SIG-M5 treated with dmso at 0.1 percent for 504 hours (cell line): ENCODE data around the gene KPNA6.
A peak's percentile ranks its signal among the peaks of the same experiment; 100 is the strongest.

Experiments
- DNase-seq: peaks from one replicate; lab custom pipeline; 2025; ENCODE audit not compliant: unreplicated experiment; lab: John Stamatoyannopoulos, UW

KPNA6 gene

DNA sequence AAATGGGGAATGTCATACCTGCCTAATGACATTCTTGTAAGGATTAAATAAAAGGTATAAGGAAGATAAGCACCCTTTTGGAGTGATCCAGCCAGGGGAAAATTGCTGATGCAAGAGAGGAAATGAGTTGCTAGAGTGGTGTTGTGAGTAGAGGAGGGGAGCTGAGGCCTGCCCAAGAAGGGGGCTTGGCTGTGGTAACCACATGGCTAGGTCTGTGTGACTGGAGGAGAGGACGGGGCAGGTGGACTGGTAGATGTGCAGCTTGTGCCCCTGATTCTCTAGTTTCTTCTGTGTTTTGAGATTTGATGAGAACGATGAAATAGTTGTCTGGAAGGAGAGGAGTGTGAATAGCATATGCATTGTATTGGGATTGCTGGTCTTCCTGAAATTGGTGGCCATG is 78.2 kb downstream of the KPNA6 start:
- DNase-seq = no peak

DNA sequence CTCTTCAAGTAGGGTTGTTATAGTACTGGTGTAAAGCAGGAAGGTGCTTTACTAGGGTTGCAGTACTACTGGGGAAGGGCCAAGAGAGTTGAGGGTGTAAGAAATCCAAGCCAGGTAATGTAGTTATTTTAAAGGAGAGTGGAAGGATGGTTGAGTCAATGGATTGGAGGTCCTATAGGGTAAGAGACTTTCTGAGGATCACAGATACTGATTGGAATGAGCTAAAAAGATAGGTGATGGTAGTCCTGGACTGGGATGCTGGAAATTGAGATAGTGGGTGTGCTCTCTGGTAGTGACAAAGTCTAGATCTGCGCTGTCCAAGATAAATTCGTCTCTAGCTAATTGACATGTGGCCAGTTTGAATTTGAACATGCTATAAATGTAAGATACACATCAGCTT is 78.6 kb downstream of the KPNA6 start:
- no peak for DNase-seq

DNA sequence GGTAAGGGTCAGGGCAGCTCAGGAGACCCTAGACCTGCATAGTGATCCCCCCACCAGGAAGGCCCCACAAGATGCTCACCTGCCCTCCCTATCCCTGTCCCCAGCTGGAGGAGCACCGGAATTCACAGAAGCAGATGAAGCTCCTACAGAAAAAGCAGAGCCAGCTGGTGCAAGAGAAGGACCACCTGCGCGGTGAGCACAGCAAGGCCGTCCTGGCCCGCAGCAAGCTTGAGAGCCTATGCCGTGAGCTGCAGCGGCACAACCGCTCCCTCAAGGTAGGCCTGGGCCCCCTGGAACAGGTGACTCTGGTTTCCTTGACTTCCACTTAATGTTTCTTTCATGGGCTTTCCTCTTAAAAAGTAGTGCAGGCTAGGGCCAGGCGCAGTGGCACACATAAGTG is 80.0 kb downstream of the KPNA6 start:
- no peak for DNase-seq

DNA sequence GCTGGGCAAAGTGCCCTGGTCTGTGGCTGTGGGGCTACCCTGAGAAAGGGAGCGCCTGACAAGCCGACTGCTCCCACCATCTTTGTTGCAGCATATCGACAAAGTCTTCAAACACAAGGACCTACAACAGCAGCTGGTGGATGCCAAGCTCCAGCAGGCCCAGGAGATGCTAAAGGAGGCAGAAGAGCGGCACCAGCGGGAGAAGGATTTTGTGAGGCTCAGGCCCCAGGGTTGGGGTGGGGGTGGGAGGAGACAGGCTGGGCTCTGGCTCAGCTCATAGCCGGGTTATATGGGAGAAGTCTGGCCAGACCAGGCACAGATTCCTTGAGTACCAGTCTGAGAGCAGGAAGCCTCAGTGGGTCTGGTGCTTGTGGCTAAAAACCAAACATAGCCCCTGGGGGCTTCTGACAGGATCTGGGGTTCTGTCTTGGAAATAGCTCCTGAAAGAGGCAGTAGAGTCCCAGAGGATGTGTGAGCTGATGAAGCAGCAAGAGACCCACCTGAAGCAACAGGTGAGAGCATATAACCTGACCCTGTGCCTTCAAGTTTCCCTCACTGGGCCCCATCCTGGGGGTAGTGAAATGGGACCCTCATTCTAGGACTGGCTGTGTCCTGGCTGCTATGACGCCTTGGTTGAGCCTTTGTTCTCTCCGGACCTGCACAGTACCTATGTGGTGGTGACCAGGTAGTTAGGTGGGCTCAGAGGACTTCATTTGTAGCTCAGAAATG is 84.5 kb downstream of the KPNA6 start:
- no peak for DNase-seq

DNA sequence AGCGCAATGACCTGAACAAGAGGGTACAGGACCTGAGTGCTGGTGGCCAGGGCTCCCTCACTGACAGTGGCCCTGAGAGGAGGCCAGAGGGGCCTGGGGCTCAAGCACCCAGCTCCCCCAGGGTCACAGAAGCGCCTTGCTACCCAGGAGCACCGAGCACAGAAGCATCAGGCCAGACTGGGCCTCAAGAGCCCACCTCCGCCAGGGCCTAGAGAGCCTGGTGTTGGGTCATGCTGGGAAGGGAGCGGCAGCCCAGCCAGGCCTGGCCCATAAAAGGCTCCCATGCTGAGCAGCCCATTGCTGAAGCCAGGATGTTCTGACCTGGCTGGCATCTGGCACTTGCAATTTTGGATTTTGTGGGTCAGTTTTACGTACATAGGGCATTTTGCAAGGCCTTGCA is 87.1 kb downstream of the KPNA6 start:
- no peak for DNase-seq

DNA sequence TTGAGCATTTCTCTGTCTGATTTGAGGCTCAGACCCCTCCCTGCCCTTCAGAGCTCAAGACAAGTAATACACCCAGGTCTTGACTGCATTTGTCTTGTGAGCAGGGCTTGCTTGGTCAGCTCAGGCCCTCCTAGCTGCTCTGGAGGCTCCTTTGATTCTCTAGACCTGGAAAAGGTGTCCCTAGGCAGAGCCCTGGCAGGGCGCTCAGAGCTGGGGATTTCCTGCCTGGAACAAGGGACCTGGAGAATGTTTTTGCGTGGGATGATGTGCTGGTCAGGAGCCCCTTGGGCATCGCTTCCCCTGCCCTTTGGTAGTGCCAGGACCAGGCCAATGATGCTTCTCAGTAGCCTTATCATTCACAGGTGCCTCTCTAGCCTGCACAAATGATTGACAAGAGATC is 87.7 kb downstream of the KPNA6 start:
- DNase-seq = no peak

DNA sequence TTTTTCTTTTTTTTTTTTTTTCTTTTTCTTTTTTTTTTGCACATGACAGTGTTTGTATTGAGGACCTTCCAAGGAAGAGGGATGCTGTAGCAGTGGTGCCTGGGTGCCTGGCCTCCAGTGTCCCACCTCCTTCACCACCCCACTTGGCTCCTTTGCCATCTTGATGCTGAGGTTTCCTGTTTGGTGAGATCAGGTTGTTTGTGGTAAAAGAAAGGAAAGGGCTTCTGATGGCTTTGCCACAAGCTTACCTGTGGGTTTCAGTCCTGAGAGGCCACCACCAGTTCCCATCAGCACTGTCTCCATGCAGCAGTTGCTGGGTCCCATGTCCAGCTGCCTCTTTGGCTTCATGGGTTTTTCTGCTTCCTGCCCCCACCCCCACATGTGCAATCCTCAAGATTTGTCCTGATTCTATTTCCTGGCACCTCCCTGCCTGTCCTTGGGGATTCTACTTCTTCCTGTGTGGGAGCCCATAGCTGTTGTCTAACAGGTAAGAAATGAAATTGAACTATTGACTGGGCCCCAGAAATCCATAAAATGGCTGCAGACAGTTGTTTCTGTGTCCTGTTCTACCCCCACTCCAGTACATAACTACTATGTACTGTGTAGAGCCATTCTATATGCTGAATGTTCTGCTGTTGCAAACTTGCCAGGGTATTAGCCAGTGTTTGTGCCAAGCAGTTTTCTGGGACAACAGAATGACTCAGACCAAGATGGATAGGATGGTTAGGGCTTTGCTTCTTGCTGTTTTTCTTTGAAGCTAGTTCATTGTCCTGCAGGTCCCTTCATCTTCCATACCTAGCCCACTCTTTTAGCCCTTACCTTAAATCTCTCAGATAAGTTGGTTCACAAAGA is 88.3 kb downstream of the KPNA6 start:
- DNase-seq = no peak

DNA sequence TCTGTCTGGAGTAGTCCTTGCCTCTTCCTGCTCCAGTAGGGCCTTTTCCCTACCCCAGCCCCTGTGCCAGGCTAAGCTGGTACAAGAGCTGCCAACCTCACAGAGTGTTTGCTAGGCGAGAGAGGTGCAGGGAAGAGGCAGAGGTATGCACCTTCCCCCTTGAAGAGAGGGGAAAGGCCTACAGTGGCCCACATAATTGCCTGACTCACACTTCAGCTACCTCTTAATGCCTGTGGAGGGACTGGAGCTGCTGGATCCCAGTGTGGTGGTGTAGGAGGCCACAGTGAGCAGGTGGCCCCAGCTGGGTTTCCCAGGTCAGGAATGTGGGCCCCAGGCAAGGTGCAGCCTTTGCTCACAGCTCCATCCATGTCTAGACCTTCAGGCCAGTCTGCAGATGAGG is 89.2 kb downstream of the KPNA6 start:
- no peak for DNase-seq

DNA sequence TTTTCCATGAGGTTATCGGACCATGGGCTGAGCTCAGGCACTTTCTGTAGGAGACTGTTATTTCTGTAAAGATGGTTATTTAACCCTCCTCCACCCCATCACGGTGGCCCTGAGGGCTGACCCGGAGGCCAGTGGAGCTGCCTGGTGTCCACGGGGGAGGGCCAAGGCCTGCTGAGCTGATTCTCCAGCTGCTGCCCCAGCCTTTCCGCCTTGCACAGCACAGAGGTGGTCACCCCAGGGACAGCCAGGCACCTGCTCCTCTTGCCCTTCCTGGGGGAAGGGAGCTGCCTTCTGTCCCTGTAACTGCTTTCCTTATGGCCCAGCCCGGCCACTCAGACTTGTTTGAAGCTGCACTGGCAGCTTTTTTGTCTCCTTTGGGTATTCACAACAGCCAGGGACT is 90.0 kb downstream of the KPNA6 start:
- no peak for DNase-seq

DNA sequence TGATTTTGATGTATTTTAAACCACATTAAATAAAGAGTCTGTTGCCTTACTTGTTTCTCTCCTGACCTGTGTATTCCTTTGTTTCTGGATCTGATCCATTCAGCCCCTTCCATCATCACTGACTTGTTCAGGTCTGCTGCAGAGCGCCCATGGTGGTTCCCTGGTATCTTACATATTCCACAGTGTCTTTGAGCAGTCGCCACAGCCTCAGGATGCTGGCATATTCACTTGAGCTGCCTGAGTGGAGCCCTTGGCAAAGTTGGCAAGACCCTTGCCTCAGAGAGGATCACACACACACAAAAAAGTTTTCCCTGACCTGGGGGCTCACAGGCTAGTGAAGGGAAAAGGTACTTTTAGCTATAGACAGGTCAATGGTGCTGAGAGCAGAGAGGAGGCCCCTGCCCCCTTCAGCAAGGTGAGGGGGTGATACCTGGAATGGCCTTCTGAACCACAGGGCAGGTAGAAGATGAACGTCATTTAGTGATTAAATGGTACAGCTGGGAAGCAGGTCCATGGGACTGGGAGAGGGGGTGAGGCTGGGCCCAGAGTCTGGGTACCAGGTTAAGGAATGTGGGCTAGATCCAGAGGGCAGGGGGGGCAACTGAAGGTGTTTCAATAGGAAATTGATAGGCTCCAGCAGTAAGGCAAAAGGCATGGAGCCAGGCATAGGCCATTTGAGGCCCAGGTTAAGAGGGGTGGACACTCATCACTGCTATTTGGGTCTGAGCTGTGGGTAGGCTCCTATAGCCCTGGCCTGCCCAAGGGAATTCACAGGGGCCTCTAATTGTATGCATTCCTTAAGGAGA is 90.6 kb downstream of the KPNA6 start:
- no peak for DNase-seq

DNA sequence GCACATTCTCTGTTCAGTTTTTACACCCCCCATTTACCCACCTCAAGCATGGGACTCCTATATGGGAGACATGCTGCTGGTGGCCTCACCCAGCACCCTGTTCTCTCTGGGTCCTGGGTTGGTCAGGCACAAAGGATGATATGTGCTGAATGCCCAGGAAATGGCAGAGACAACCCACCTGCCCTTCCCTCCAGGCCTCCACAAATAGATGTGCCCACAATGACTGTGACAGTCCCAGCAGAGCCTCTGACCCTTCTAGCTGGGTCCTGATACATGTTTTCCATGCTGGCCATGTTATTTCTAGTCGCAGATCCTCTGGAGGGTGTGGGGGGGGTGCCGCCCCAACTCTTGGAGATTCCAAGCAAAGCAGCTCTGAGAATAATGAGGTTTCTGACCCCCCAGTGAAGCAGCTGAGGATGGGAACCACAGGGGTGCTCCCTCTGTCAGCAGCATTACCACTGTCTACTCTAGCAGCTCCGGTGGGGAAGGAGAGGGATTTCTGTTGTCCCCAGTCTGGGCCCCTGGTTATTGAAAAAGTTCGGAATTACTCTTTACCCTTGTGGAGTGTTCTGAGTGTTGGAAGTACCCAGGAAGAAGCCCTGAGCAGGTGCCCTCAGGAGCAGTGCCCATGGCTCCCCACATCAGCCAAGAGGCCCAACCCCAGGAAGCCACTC is 91.3 kb downstream of the KPNA6 start:
- DNase-seq = no peak

DNA sequence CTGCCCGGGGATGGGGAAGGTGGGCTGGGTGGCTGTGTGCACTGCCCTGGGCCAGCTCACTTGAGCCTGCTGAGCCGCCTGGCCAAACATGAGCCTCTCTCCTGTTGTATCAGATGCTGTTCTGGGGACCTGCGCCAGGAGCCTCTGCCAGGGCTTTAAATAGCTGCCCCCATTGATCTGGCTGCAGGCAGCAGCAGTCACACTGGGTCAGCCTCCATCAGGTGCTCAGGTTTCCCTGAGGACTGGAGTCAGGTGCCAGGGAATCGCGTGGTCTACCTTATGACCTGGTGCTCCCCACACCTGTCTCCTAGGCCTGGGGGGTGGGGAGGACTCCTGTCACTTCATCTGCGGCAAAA is 91.8 kb downstream of the KPNA6 start:
- no peak for DNase-seq

DNA sequence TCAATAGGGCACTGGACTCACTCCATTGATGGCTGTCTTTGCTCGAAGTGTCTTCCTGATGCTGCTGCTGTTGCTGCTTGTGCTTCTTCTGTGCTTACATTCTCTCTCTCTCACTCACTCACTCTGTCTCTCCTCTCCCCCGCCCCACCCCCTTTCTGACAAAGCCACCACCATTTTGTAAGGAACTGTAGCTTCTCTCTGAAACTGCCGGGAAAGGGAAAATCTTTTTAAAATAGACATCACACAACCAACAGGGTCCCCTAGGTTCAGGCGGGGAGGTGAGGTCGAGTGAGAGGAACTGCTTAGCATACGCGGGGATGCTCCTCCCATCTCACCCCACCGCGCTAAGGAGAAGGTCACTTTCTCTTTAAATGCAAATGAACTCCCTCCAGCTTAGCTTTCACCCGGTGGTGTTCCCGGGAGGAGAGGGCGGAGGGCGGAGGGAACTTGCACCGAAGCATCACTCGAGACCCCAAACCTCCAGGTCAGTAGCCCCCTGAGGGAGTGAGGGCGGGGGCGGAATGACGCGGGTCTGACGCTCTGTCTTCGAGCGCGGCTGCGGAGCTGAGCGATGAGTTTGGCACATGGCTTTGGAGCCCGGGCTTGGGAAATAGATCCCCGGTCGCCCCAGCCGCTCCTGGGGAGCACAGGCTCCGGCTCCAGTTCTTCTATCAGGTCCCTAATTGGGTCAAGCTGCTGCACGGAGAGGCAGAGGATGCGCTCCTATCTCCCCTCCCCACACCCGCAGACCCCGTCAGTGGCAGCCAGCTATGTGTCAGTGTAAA is 92.6 kb downstream of the KPNA6 start, which contains the start of gene CCDC28B:
Gene CCDC28B, plus strand, starts transcription at position 370 of the 785 bp plus-strand sequence. CDS start 1,341 bp downstream, outside the sequence.
- peak; percentile 35 for DNase-seq

DNA sequence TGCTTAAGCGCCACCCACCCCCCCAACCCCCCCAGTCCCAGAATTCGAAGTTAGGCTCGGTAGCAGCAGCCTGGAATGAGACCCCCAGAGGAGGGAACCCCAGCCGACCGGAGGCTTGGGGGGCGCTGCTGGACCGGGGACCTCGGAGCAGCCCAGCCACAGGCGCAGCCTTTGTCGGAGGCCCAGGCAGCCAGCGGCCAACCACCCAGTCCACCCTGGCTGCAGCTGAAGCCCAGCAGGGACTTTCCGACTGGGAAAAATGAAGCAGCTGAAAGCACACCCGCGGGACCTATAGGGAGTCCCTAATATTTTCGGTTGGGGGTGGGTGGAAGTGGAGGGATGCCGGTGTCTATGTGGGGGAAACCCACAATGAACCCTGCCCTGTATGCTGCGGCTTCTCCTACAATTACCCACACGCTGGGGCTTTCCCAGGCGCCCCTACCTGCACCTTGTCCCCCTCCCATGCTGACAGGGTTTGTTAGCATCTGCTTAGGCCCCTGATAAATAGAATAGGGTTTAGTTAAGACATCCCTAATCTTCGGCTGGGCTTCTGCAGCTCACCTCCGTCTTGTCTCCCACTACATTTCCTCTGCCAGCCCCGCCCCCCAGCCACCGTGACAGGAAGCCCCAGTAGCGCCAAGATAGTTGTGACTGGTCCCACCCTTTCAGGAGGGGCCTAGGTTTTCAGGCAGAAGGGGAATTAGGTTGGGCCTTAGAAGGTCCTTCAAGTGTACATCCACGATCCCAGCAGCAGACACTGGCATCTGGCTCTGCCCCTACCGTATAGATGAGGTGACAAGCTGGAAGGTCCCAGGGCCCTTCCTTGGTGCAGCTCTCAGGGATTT is 93.4 kb downstream of the KPNA6 start:
- peak; percentile 40 for DNase-seq

DNA sequence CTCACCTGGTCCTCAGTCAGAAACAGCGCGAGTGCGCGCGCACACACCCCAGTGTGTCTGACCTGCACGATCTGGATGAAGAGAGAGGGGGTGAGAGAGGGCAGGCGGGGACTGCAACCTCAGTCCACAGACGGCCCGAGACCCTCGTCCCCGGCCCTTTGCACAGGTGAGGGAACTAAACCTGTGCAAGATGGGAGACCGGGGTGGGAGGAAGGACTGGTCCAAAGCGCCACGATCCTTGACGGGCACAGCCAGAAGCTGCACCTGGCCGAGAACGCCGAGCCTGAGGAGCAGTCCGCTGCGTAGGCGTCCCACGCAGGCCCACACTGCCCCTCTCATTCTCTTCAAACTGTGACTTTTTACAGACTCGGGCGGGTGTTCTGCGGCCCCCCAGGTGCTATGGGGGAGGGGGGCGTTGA is 97.1 kb downstream of the KPNA6 start:
- no peak for DNase-seq

DNA sequence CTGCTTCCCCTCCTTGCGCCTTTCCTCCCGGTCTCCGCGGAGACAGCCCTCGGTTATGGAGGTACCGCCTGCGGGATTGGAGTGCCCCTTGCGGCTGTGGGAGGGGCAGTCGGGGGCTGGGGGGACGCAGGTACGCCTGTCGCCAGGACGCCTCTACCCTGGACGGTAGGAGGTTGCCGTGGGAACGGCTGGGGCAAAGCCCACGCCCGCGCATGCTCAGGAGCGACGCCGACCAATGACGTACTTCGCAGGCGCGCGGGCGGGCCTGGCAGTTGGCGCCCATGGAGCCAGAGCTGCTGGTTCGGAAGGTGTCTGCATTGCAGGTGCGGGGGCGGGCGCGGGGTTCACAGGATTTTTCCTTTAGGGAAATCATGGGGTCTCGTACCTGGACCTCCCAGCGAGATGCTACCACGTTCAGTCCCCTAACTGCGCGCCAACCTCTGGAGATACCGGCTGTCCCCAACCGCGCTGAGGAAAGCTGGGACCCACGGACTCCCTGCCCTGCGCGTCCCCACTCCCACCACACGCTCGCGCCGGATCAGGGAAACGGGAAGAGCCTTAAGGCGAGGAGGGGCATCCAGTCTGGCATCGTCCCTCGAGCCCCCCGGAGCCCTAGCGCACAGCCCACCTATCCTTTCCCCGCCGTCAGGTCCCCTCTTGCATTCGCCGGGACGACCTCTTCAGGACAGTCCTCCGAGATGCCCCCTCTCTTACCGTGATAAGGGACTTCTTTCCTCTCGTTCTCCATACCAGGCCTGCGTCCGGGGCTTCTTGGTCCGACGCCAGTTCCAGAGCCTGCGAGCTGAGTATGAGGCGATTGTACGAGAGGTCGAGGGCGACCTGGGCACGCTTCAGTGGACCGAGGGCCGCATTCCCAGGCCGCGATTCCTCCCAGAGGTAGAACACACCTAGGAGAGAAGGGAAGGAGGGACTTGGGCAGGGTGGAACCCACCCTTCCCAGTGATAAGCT is 97.8 kb downstream of the KPNA6 start, which contains the start of gene IQCC:
Gene IQCC, plus strand, starts transcription at position 271 of the 970 bp plus-strand sequence. Its CDS starts 11 bp downstream, at position 282.
- DNase-seq = peak; percentile 58

DNA sequence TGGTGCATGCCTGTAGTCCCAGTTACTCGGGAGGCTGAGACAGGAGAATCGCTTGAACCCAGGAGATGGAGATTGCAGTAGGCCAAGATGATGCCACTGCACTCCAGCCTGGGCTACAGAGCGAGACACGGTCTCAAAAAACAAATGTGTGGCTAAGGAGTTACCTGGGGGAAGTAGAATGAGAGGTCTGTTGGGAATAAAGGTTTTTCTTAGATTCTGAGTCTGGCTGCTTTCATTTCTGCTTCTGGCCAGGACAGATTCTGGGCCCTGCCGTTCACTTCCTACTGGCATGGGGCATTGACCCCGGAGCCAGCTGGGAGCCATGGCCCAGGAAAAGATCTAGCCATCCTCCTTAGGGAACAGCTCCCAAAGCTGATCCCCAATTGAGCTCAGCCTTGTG is 100.6 kb downstream of the KPNA6 start:
- DNase-seq = no peak

DNA sequence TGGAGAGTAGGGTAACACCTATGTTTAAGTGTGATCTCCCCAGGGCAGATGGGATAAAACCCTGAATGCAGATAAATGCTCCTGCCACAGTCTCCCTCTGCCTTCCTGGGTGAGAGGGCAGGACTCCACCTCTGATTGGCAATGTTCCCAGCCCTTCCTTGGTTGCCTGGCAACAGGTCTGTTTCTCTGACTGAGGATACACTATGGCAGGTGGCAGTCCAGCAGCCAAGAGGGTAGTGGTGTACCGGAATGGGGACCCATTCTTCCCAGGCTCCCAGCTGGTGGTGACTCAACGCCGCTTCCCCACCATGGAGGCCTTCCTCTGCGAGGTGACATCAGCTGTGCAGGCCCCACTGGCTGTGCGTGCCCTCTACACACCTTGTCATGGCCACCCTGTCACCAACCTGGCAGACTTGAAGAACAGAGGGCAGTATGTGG is 101.1 kb downstream of the KPNA6 start, which contains the start of gene DCDC2B:
Gene DCDC2B, plus strand, starts transcription at position 199 of the 438 bp plus-strand sequence. Its CDS starts 5 bp downstream, at position 204.
- DNase-seq = no peak
